H9 (cell line): Measurements from ENCODE around the gene PEPD. TPM values are rescaled to one million over a fixed set of nuclear protein-coding genes. Genes with fewer than 3 reads are reported as not detected.
A peak's percentile ranks its signal among the peaks of the same experiment; 100 is the strongest.

Experiments used
- DNase-seq: peaks from one replicate; pipeline ENCODE4 v3.0.0-alpha.2; 2017
- H2AFZ ChIP-seq: one replicate; pipeline ENCODE4 v1.6.1; 2013; ENCODE audit warnings: mild to moderate bottlenecking, low read length, control low read depth, moderate library complexity
- H2AK5ac ChIP-seq: 2 replicates; pipeline ENCODE4 v1.6.1; 2013; ENCODE audit warnings: low read length, control low read depth, mixed read lengths; ENCODE audit not compliant: insufficient read length
- H2BK120ac ChIP-seq: one replicate; pipeline ENCODE4 v1.6.1; 2013; ENCODE audit warnings: low read depth, mild to moderate bottlenecking, low read length, control low read depth, inconsistent platforms; ENCODE audit not compliant: poor library complexity, severe bottlenecking
- H2BK12ac ChIP-seq: 2 replicates; pipeline ENCODE4 v1.6.1; 2013; ENCODE audit warnings: low read length, control low read depth, mixed read lengths, low read depth; ENCODE audit not compliant: insufficient read length
- H2BK15ac ChIP-seq: 2 replicates; pipeline ENCODE4 v1.6.1; 2013; ENCODE audit warnings: low read depth, low read length, control low read depth
- H2BK20ac ChIP-seq: one replicate; pipeline ENCODE4 v1.6.1; 2013; ENCODE audit warnings: low read depth, mild to moderate bottlenecking, low read length, control low read depth, inconsistent platforms; ENCODE audit not compliant: poor library complexity, severe bottlenecking
- H2BK5ac ChIP-seq: 2 replicates; pipeline ENCODE4 v1.6.1; 2013; ENCODE audit warnings: low read length, control low read depth, mixed read lengths; ENCODE audit not compliant: insufficient read length
- H3K14ac ChIP-seq: 2 replicates; pipeline ENCODE4 v1.6.1; 2013; ENCODE audit warnings: low read length, control low read depth; ENCODE audit not compliant: insufficient read depth
- H3K18ac ChIP-seq: 2 replicates; pipeline ENCODE4 v1.6.1; 2013; ENCODE audit warnings: low read depth, mild to moderate bottlenecking, mixed read lengths, low read length, control low read depth; ENCODE audit not compliant: insufficient read length
- H3K23ac ChIP-seq: 2 replicates; pipeline ENCODE4 v1.6.1; 2013; ENCODE audit warnings: low read length, control low read depth, mixed read lengths, low read depth; ENCODE audit not compliant: insufficient read length
- H3K23me2 ChIP-seq: 2 replicates; pipeline ENCODE4 v1.6.1; 2013; ENCODE audit warnings: low read depth, mild to moderate bottlenecking, mixed read lengths, low read length, control low read depth; ENCODE audit not compliant: insufficient read length, poor library complexity, severe bottlenecking
- H3K27ac ChIP-seq: 2 replicates; pipeline ENCODE4 v1.5.1; 2013; ENCODE audit warnings: low read length, control low read depth, mixed read lengths, low read depth; ENCODE audit not compliant: insufficient read length
- H3K27me3 ChIP-seq: 2 replicates; pipeline ENCODE4 v1.6.1; 2013; ENCODE audit warnings: low read length, control low read depth, inconsistent platforms; ENCODE audit not compliant: insufficient read depth
- H3K4ac ChIP-seq: 2 replicates; pipeline ENCODE4 v1.6.1; 2013; ENCODE audit warnings: low read depth, mild to moderate bottlenecking, control low read depth, inconsistent platforms, low read length, moderate library complexity
- H3K4me1 ChIP-seq: 2 replicates; pipeline ENCODE4 v1.6.1; 2013; ENCODE audit warnings: low read length, control low read depth, inconsistent platforms; ENCODE audit not compliant: insufficient read depth
- H3K4me2 ChIP-seq: 2 replicates; pipeline ENCODE4 v1.6.1; 2013; ENCODE audit warnings: low read length, control low read depth, mixed read lengths; ENCODE audit not compliant: insufficient read length, insufficient read depth
- H3K56ac ChIP-seq: 2 replicates; pipeline ENCODE4 v1.6.1; 2013; ENCODE audit warnings: low read depth, mild to moderate bottlenecking, mixed read lengths, low read length, control low read depth; ENCODE audit not compliant: insufficient read length
- H3K79me1 ChIP-seq: 2 replicates; pipeline ENCODE4 v1.6.1; 2013; ENCODE audit warnings: low read depth, mild to moderate bottlenecking, moderate library complexity, low read length, control low read depth, inconsistent platforms; ENCODE audit not compliant: insufficient read depth, poor library complexity, severe bottlenecking
- H3K79me2 ChIP-seq: 2 replicates; pipeline ENCODE4 v1.6.1; 2013; ENCODE audit warnings: low read length, control low read depth, inconsistent platforms; ENCODE audit not compliant: insufficient read depth
- H3K9ac ChIP-seq: 2 replicates; pipeline ENCODE4 v1.6.1; 2013; ENCODE audit warnings: low read length, control low read depth, mixed read lengths; ENCODE audit not compliant: insufficient read length; ENCODE audit errors: extremely low read depth
- H3K9me3 ChIP-seq: one replicate; pipeline ENCODE4 v1.6.1; 2013; ENCODE audit warnings: low read depth, low read length, inconsistent platforms; ENCODE audit not compliant: control insufficient read depth
- H3T11ph ChIP-seq: one replicate; pipeline ENCODE4 v1.6.1; 2013; ENCODE audit warnings: mild to moderate bottlenecking, low read length, control low read depth, inconsistent platforms
- H4K20me1 ChIP-seq: one replicate; pipeline ENCODE4 v1.6.1; 2013; ENCODE audit not compliant: control insufficient read depth, insufficient read length, insufficient read depth
- H4K5ac ChIP-seq: 2 replicates; pipeline ENCODE4 v1.6.1; 2013; ENCODE audit warnings: low read depth, mild to moderate bottlenecking, mixed read lengths, low read length, control low read depth; ENCODE audit not compliant: insufficient read length
- H4K8ac ChIP-seq: replicated peaks from 2 replicates; pipeline ENCODE4 v1.6.1; 2013; ENCODE audit warnings: low read length, control low read depth, mixed read lengths, low read depth; ENCODE audit not compliant: insufficient read length
- H4K91ac ChIP-seq: 2 replicates; pipeline ENCODE4 v1.6.1; 2013; ENCODE audit warnings: low read depth, mild to moderate bottlenecking, moderate library complexity, mixed read lengths, low read length, control low read depth; ENCODE audit not compliant: insufficient read length
- H3K27ac Mint-ChIP-seq, 3 experiments: 2 replicates in 2 of 3; 3 replicates in 1 of 3; pipeline ENCODE4 v1.8.0; 2020 to 2021; ENCODE audit warnings: mixed read lengths in 3 of 3, mild to moderate bottlenecking in 1 of 3, moderate library complexity in 1 of 3
- H3K27me3 Mint-ChIP-seq: 2 replicates; pipeline ENCODE4 v1.8.0; 2021; ENCODE audit warnings: low read depth, mild to moderate bottlenecking, moderate library complexity, mixed read lengths
- H3K36me3 Mint-ChIP-seq, 3 experiments: 2 replicates in 2 of 3; 3 replicates in 1 of 3; pipeline ENCODE4 v1.8.0; 2020 to 2021; ENCODE audit warnings: low read depth in 3 of 3, mixed read lengths in 3 of 3; ENCODE audit not compliant: insufficient read depth in 1 of 3
- H3K4me1 Mint-ChIP-seq, 2 experiments: 2 replicates each; pipeline ENCODE4 v1.8.0; 2020; ENCODE audit warnings: mixed read lengths in 2 of 2
- H3K4me3 Mint-ChIP-seq, 2 experiments: 2 replicates in 1 of 2; 3 replicates in 1 of 2; pipeline ENCODE4 v1.8.0; 2020 to 2021; ENCODE audit warnings: mild to moderate bottlenecking in 2 of 2, mixed read lengths in 2 of 2, moderate library complexity in 1 of 2
- H3K9me3 Mint-ChIP-seq, 2 experiments: 2 replicates in 1 of 2; 3 replicates in 1 of 2; pipeline ENCODE4 v1.8.0; 2020; ENCODE audit warnings: mild to moderate bottlenecking in 2 of 2, mixed read lengths in 2 of 2, moderate library complexity in 1 of 2
- WGBS: extraction: QIAGEN DNeasy Blood & Tissue Kit; methylation state at CpG from one replicate; pipeline ENCODE4 v1.1.7; 2013; ENCODE audit warnings: missing lambda C conversion rate, low lambda C conversion rate, mixed read lengths; ENCODE audit not compliant: insufficient read length; ENCODE audit errors: extremely low coverage; 5-methylcytosine and 5-hydroxymethylcytosine counted together
- total RNA-seq: library from RNA; stranded (reverse); gene quantifications from 2 replicates; pipeline ENCODE4 v1.2.1, GENCODE V29; 2021
- TF ChIP-seq, protein P1 (sequence below): fragments of 200-600 bp; sonication (generic); conservative IDR thresholded peaks from 3 replicates; pipeline ENCODE4 v1.8.0; 2021; ENCODE audit warnings: antibody characterized with exemption, mild to moderate bottlenecking

PEPD gene
- total RNA-seq, 1 experiment from 2014 or later, result 52.8 TPM

DNA sequence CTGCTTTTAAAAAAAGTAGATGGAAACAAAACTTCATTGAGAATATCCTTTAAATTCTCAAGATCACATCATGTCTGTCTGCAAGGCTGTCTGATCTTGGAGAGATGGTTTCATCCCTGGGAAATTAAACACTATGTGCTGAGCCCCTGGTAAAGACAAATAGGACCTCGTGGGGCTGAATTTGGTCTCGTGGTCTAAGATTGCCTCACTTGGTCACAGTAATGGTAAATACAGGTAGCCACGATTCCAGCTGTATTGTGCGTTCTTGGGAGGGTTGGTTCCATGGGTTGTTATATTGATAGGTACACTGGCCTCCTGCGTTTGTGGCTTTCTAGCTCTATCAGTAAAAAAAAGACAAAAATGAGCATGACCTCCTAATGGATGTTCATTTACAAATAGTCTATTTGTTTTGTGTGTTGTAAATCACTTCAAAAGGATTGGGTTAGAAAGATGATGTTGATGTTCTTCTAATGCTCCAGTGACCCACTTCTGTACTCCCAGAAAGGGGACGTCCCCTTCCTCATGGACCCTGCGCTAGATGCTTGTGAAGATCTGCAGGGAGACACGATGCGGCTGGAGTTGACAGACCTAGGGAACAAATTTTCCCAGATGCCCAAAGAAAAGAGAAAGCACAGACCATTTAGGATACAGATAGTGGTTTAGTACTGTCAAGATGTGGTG lies 146.3 kb downstream of the PEPD start:
- Histone ChIP-seq H2BK15ac (no peak overlapping the region), H3K18ac (no peak overlapping the region), H3K23me2 (peaks cover 11% of the 10 kb centered on the region), H2BK5ac (no peak overlapping the region), H4K5ac (no peak overlapping the region), H3K23ac (no peak overlapping the region), H3K27me3 (no peaks in the 10 kb centered on the region), H3K27ac (no peak overlapping the region), H3K4me2 (peak overlapping the region; percentile 97), H2AFZ (no peak overlapping the region), H4K91ac (no peak overlapping the region), H2BK20ac (no peak overlapping the region), H2BK120ac (no peak overlapping the region), H3T11ph (no peak overlapping the region), H3K79me2 (peaks cover 34% of the 10 kb centered on the region; the same call in 1 of the 2 replicates), H2BK12ac (no peak overlapping the region), H3K4ac (no peak overlapping the region), H3K9ac (no peak overlapping the region), H3K9me3 (no peaks in the 10 kb centered on the region), H4K20me1 (no peaks in the 10 kb centered on the region), H3K4me1 (peaks cover 4% of the 10 kb centered on the region; the same call in 1 of the 2 replicates), H3K56ac (no peak overlapping the region), H3K14ac (no peak overlapping the region), H4K8ac (no peak overlapping the region), H2AK5ac (no peak overlapping the region), H3K79me1 (peaks cover 3% of the 10 kb centered on the region)
- WGBS, result no CpG with 5 or more reads among the region's 9 CpGs
- Mint-ChIP-seq H3K36me3 (peaks cover 11 to 15% (median 13%) of the 10 kb centered on the region in 3 experiments), H3K4me1 (peaks cover 48% of the 10 kb centered on the region in 2 experiments), H3K9me3 (0 out of 5 replicates have a peak, but pooled peaks cover 0 to 3% of the 10 kb centered on the region in 2 experiments), H3K27ac (no peak overlapping the region), H3K27me3 (peaks cover 7% of the 10 kb centered on the region; the same call in 1 of the 2 replicates), H3K4me3 (peak overlapping the region; percentile 80 to 85)
- DNase-seq, result no peak
- TF ChIP-seq, protein P1, sequence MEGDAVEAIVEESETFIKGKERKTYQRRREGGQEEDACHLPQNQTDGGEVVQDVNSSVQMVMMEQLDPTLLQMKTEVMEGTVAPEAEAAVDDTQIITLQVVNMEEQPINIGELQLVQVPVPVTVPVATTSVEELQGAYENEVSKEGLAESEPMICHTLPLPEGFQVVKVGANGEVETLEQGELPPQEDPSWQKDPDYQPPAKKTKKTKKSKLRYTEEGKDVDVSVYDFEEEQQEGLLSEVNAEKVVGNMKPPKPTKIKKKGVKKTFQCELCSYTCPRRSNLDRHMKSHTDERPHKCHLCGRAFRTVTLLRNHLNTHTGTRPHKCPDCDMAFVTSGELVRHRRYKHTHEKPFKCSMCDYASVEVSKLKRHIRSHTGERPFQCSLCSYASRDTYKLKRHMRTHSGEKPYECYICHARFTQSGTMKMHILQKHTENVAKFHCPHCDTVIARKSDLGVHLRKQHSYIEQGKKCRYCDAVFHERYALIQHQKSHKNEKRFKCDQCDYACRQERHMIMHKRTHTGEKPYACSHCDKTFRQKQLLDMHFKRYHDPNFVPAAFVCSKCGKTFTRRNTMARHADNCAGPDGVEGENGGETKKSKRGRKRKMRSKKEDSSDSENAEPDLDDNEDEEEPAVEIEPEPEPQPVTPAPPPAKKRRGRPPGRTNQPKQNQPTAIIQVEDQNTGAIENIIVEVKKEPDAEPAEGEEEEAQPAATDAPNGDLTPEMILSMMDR, result no peak
